GM12878 (cell line): ENCODE data around the gene AHNAK2.

Experiments
- ATF2 ChIP-seq: IDR thresholded peaks from 2 replicates; pipeline ENCODE4 v1.6.1; 2012; ENCODE audit warnings: low read length, inconsistent platforms
- BHLHE40 ChIP-seq, 2 experiments: fragments of 450-650 bp in 1 of 2; IDR thresholded peaks; 2 replicates each; pipeline ENCODE4 v1.6.1; 2011 to 2017; ENCODE audit warnings: low read depth in 2 of 2, borderline replicate concordance in 1 of 2, improper control_type of control experiment in 1 of 2, low read length in 1 of 2, mild to moderate bottlenecking in 1 of 2
- EGR1 ChIP-seq, 2 experiments: IDR thresholded peaks; 1 replicate in 1 of 2; 2 replicates in 1 of 2; pipeline ENCODE4 v1.6.1; 2011 to 2012; ENCODE audit warnings: low read depth in 2 of 2, low read length in 2 of 2, borderline replicate concordance in 1 of 2, mild to moderate bottlenecking in 1 of 2, moderate library complexity in 1 of 2
- ESRRA ChIP-seq: IDR thresholded peaks from 2 replicates; pipeline ENCODE4 v1.6.1; 2012; ENCODE audit warnings: mild to moderate bottlenecking, low read length, improper control_type of control experiment
- HCFC1 ChIP-seq: fragments of 150-350 bp; IDR thresholded peaks from 2 replicates; pipeline ENCODE4 v1.6.1; 2014; ENCODE audit warnings: low read length
- PBX3 ChIP-seq: IDR thresholded peaks from 2 replicates; pipeline ENCODE4 v1.6.1; 2011; ENCODE audit warnings: mild to moderate bottlenecking, low read depth, low read length, moderate library complexity; ENCODE audit not compliant: insufficient replicate concordance
- POLR2A ChIP-seq: IDR thresholded peaks from 2 replicates; pipeline ENCODE4 v1.6.1; 2011; ENCODE audit warnings: low read depth, mild to moderate bottlenecking, low read length
- POLR2AphosphoS5 ChIP-seq: IDR thresholded peaks from 2 replicates; pipeline ENCODE4 v1.6.1; 2011; ENCODE audit warnings: mild to moderate bottlenecking, low read length, inconsistent platforms
- STAT1 ChIP-seq: fragments of 450-650 bp; conservative IDR thresholded peaks from 2 replicates; pipeline ENCODE4 v1.6.1; 2014; ENCODE audit warnings: antibody characterized with exemption, mild to moderate bottlenecking
- TCF3 ChIP-seq: IDR thresholded peaks from 2 replicates; pipeline ENCODE4 v1.6.1; 2012; ENCODE audit warnings: low read depth, mild to moderate bottlenecking, low read length, borderline replicate concordance; ENCODE audit not compliant: insufficient read depth
- USF1 ChIP-seq: IDR thresholded peaks from 2 replicates; pipeline ENCODE4 v1.6.1; 2011; ENCODE audit warnings: borderline replicate concordance, low read depth, mild to moderate bottlenecking, moderate library complexity, mixed read lengths, low read length; ENCODE audit not compliant: insufficient read depth; ENCODE audit errors: extremely low read length
- ZNF384 ChIP-seq: IDR thresholded peaks from 2 replicates; pipeline ENCODE4 v1.6.1; 2012; ENCODE audit warnings: low read depth, mild to moderate bottlenecking, low read length, improper control_type of control experiment, borderline replicate concordance

- TF ChIP-seq ESRRA (no peak), POLR2AphosphoS5 (no peak), BHLHE40 (IDR thresholded peaks at IDR 0.05; ENCODE audit: borderline replicate concordance in 1 of 2, low read depth in 2 of 2, low read length in 1 of 2) (no peak), EGR1 (IDR thresholded peaks at IDR 0.05; ENCODE audit: borderline replicate concordance in 1 of 2, low read depth in 2 of 2, low read length in 2 of 2) (no peak), PBX3 (no peak), POLR2A (no peak), ZNF384 (no peak), STAT1 (no peak), ATF2 (no peak), HCFC1 (no peak), USF1 (no peak), TCF3 (no peak)
These were observed 37.5 kb downstream of the AHNAK2 start for GRCh38 chr14:104940526-104941150.
